Gastroesophageal sphincter (tissue), 3 donors: ENCODE data around the gene PLXNA1.

Experiments
- POLR2A ChIP-seq, 2 donors: fragments of 450-650 bp; IDR thresholded peaks; one replicate each; pipeline ENCODE4 v1.6.1; 2017; ENCODE audit warnings: antibody characterized with exemption in 2 of 2, mild to moderate bottlenecking in 2 of 2, moderate library complexity in 1 of 2
- POLR2AphosphoS5 ChIP-seq: sonication (generic); formaldehyde crosslinking; IDR thresholded peaks from one replicate; pipeline ENCODE4 v1.6.1; 2017; ENCODE audit warnings: antibody characterized with exemption
- TF ChIP-seq, protein P1 (sequence below), 4 experiments: fragments of 200-600 bp in 2 of 4; fragments of 450-650 bp in 2 of 4; sonication (generic) in 1 of 4; IDR thresholded peaks; one replicate each; pipeline ENCODE4 v1.5.1; 2017 to 2019; ENCODE audit warnings: antibody characterized with exemption in 4 of 4, mild to moderate bottlenecking in 2 of 4, moderate library complexity in 2 of 4

DNA sequence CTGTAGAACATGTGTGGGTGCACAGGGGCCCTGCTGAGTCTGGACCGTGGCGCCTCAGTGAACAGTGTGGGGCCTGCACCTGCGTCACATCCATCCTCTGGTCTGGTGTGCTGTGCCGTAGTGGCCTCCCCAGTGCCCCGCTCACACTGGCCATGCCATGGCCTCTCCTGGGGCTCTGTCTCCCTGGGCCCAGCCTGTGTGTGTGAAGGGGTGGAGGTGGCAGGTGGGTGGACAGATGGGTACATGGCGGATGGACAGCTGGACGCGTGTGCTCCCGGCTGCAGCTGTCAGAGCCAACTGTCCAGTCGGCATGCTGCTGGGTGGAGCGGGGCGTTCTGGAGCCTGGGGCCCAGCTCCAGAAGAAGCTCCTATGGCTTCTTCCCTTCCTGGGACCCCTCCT, 17.8 kb downstream of the PLXNA1 start:
- TF ChIP-seq, protein P1, sequence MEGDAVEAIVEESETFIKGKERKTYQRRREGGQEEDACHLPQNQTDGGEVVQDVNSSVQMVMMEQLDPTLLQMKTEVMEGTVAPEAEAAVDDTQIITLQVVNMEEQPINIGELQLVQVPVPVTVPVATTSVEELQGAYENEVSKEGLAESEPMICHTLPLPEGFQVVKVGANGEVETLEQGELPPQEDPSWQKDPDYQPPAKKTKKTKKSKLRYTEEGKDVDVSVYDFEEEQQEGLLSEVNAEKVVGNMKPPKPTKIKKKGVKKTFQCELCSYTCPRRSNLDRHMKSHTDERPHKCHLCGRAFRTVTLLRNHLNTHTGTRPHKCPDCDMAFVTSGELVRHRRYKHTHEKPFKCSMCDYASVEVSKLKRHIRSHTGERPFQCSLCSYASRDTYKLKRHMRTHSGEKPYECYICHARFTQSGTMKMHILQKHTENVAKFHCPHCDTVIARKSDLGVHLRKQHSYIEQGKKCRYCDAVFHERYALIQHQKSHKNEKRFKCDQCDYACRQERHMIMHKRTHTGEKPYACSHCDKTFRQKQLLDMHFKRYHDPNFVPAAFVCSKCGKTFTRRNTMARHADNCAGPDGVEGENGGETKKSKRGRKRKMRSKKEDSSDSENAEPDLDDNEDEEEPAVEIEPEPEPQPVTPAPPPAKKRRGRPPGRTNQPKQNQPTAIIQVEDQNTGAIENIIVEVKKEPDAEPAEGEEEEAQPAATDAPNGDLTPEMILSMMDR (IDR thresholded peaks at IDR 0.05), result no peak
- TF ChIP-seq POLR2AphosphoS5 (no peak), POLR2A (IDR thresholded peaks at IDR 0.05) (no peak)
